ENCODE results near the gene ASPHD1. TPM values are rescaled to one million over a fixed set of nuclear protein-coding genes. Genes with fewer than 3 reads are reported as not detected.
"Not testable (repeated sequence)": the region's sequence is repeated elsewhere in the genome, so short reads cannot be mapped to it uniquely, and the experiment has no call there.

Gene ASPHD1
- polyA plus RNA-seq, 3 donors = 0.47 to 1.3 (median 0.80) TPM

- no peak for DNase-seq (ENCODE audit: extremely low read depth in 1 of 11, low read depth in 9 of 11, low spot score in 4 of 11)
Observed at GRCh38 chr16:29901607-29901945, 1.3 kb downstream of the ASPHD1 start.

DNA sequence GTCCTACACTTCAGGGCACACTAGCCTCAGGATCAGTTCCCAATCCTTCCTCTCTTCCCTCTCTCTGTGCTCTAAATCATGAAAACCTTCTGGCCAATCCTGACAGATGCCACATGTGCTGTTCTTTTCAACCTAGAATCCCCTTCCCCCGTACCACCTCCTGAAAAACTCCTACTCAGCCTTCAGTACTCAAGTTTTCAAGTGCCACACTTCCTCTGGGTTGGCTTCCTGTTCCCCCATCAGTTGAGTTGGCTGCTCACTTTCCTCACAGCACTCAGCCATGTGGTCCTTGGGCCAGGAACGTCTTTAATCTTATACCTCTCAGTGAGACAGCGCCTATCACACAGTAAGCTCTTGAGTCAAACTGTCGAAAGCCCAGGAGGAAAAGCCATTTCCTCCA lies 3.3 kb downstream of the ASPHD1 start:
- DNase-seq (ENCODE audit: extremely low read depth in 1 of 11, low read depth in 9 of 11, low spot score in 4 of 11) = no peak

- DNase-seq (ENCODE audit: extremely low read depth in 1 of 11, low read depth in 9 of 11, low spot score in 4 of 11) = no peak
Observed at GRCh38 chr16:29904947-29905346, 4.7 kb downstream of the ASPHD1 start.

DNA sequence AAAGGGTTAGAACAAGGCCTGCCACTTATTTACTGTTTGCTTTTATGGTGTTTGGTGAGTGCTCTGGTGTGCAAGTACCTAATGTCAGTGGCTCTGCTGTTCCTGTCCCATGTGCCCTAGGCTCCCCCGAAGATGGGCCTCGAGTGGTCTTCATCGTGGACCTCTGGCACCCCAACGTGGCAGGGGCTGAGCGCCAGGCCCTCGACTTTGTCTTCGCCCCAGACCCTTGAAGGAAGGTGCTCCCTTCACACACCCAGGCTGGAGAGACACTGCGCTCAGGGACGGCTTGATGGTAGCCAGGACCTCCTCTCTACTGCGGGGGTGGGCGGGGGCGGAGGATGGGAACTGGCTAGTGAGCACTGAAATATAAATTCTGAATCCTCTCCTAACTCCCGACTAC lies 5.4 kb downstream of the ASPHD1 start:
- no peak for DNase-seq (ENCODE audit: extremely low read depth in 1 of 11, low read depth in 9 of 11, low spot score in 4 of 11)

DNA sequence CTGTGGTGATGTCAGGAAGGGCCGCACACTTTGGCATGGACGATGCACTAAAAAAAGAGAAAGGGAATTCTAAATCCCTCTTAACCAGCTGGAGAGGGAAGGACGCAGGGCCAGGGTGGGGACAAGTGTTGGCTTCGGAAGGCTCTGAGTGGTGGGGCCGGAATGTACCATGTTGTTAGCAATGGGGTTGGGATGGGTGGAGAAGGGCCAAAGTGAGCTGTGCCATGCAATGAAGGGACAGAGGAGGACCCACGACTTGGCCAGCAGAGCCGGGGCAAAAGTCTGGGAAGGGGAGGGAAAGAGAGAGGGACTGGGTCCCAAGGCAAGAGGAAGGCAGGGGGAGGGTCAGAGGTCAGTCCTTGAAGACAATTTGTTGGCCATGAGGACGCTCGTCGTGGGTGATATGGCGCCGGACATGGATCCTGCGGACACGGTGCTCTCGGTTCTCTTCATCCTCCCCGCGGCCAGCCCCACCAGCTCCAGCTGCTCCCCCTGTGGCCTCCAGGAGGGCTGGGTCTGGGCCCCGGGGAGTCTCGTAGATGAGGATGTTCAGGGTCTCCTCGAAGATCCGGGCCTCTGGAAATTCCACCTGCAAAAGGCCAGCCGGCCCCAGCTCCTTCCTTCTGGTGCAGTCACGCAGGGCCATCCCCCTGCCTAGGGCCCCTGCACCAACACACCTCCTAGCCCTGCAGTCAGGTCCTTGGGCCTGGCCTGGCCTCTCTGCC lies 6.4 kb downstream of the ASPHD1 start:
- no peak for DNase-seq (ENCODE audit: extremely low read depth in 1 of 11, low read depth in 9 of 11, low spot score in 4 of 11)

DNA sequence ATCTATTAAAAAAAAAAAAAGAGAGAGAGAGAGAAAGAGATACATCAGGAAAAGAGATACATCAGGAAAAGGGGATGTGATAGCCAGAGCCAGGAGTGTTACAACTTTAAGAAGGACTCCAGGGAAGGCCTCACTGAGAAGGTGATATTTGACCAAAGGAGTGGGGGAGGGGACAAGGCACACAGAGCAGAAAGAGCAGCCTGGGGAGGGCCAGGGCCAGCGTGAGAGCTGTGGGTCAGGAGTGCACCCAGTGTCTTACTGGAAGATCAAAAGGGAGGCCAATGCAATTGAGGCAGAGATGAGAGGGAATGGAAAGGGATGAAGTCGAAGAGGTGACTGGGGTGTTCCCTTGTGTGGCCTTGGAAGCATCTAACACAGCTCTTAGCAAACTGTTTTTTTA lies 7.7 kb downstream of the ASPHD1 start:
- DNase-seq (ENCODE audit: extremely low read depth in 1 of 11, low read depth in 9 of 11, low spot score in 4 of 11) = no peak

GRCh38 chr16:29908719-29909220 lies 8.5 kb downstream of the ASPHD1 start:
- no peak for DNase-seq (ENCODE audit: extremely low read depth in 1 of 11, low read depth in 9 of 11, low spot score in 4 of 11)

- no peak for DNase-seq (ENCODE audit: extremely low read depth in 1 of 11, low read depth in 9 of 11, low spot score in 4 of 11)
Observed at GRCh38 chr16:29909391-29909790, 9.1 kb downstream of the ASPHD1 start.

DNA sequence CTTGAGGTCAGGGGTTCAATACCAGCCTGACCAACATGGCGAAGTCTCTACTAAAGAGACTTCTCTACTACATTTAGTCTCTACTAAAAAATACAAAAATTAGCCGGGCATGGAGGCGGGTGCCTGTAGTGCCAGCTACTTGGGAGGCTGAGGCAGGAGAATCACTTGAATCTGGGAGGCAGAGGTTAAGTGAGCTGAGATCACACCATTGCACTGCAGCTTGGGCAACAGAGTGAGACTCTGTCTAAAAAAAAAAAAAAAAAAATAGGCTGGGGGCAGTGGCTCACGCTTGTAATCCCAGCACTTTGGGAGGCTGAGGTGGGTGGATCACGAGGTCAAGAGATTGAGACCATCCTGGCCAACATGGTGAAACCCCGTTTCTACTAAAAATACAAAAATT lies 9.6 kb downstream of the ASPHD1 start:
- DNase-seq (ENCODE audit: extremely low read depth in 1 of 11, low read depth in 9 of 11, low spot score in 4 of 11) = not testable (repeated sequence)

DNA sequence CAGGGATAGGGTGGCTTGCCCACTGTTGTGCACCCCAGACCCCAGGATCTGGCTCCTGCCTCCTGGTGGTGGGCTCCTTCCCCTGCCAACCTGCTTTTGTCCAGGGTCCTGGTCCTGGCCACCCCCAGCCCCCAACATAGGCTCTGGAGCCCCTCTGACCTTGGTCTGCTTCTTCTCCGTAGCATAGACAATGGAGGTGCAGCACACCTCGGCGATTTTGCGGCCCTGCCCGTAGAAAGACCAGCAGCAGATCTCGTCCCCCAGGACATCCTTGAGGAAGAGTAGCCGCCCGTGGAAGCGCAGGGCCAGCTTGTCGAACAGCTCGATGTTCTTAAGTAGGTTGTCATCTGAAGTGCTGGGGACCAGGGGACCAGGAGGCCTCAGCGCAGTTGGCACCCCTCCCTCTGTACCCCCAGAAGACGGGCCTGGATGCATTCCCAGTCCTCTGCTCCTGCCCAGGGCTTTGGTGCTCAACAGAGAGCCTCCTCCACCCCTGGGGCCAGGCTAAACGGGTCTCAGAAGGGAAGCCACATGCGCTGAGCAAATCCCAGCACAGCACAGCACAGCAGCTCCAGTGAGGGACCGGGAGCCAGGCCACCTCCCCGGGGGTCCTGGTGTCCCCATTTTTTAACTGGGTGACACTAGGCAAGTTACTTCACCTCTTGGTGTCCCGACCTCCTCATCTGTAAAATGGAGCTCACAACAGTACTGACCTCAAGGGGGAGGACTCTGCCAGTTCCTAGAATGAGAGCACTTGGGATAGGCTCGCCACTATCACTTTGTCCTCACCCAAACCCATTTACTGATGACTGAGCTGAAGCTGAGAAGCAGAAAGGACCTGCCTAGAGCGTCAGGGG lies 10.8 kb downstream of the ASPHD1 start:
- no peak for DNase-seq (ENCODE audit: extremely low read depth in 1 of 11, low read depth in 9 of 11, low spot score in 4 of 11)

- no peak for DNase-seq (ENCODE audit: extremely low read depth in 1 of 11, low read depth in 9 of 11, low spot score in 4 of 11)
Observed at GRCh38 chr16:29911676-29912010, 11.4 kb downstream of the ASPHD1 start.

GRCh38 chr16:29912087-29912486 lies 11.8 kb downstream of the ASPHD1 start:
- no peak for DNase-seq (ENCODE audit: extremely low read depth in 1 of 11, low read depth in 9 of 11, low spot score in 4 of 11)

DNA sequence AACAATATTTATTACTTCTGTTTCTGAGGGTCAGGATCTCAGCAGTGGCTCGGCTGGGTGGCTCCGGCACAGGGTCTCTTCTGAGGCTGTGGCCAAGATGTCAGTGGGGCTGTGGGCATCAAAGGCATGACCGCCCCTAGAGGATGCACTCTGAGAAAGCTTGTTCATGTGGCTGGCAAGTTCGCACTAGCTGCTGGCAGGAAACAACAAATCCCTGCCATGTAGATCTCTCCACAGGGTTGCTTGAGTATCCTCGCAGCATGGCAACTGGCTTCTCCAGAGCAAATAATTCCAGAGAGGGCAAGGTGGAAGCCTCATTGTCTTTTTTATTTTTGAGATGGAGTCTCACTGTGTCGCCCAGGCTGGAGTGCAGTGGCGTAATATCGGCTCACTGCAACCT lies 13.2 kb downstream of the ASPHD1 start:
- no peak for DNase-seq (ENCODE audit: extremely low read depth in 1 of 11, low read depth in 9 of 11, low spot score in 4 of 11)

DNA sequence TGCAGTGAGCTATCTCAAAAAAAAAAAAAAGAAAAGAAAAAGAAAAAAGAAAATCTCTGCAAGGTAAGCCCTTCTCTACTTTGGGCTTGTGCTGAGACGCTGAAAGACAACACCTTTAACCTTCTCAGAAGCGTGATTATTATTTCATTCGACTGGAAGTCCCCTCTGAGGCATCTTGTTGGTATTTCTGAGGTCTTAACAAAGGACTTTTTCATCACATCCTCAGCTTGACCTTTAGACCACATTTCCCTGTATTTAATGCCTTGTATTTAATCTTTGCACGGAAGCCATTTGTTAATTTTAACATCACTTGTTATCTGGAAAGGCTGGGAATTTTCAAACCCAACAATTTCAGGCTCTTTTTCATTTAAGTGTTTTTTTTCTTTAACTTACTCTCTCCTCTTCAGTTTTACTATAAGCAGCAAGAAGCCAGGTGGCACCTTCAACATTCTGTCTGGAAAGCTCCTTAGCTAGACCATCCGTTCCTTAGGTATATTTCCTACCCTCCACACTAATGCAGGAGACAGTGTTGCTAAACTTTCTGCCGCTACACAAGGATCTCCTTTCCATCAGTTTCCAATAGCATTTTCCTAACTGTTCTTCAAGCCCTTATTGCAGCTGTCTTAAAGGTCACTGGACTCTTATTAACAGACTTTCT lies 15.4 kb downstream of the ASPHD1 start:
- DNase-seq (ENCODE audit: extremely low read depth in 1 of 11, low read depth in 9 of 11, low spot score in 4 of 11) = no peak

DNA sequence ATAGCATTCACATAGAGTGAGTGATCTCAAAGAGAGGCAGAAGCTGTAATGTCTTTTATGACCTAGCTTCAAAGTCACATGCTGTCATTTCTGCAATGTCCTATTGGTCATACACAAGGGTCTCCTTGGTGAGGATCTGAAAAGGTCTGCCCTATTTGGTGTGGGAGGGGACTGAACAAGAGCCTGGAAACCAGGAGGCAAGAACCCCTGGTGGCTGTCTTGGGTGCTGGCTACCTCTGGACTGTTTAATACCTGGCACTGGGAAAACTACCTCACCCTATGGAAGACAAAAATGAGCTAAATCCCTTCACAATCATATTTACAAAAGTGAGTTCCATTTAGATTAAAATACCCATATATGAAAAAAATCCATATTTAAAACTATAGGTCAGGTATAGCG lies 16.7 kb downstream of the ASPHD1 start:
- no peak for DNase-seq (ENCODE audit: extremely low read depth in 1 of 11, low read depth in 9 of 11, low spot score in 4 of 11)

DNA sequence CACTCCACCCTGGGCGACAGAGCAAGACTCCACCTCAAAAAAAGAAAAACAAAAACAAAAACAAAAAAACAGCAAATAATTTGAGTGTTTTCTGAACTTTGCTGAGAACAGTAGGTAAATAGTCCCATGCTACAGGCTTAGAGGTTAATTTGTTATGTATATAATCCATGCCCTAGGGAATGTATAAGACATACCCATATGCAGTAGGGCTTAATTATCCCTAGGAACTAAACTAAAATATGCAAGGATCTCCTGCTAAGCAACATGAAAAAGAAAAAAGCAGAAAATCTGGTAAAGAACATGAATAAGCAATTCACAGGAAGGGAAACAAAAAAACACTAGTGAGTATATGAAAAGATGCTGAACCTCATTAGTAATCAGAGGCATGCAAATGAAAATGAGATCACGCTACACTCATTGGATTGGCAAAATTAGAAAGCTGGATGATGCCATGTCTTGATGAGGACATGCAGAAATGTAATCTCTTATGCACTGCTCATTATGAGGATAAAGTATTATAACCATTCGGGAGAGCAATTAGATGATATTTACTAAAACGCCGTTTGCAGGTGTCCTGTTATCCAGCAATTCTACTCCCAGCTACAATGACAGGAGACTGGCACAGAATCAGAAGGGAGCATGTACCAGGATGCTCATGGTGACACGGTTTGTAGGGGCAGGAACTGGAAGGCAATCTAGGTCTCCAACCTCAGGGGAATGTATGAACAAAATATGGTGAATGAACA lies 20.2 kb downstream of the ASPHD1 start:
- no peak for DNase-seq (ENCODE audit: extremely low read depth in 1 of 11, low read depth in 9 of 11, low spot score in 4 of 11)

- no peak for DNase-seq (ENCODE audit: extremely low read depth in 1 of 11, low read depth in 9 of 11, low spot score in 4 of 11)
Observed at GRCh38 chr16:29921034-29921385, 20.7 kb downstream of the ASPHD1 start.

DNA sequence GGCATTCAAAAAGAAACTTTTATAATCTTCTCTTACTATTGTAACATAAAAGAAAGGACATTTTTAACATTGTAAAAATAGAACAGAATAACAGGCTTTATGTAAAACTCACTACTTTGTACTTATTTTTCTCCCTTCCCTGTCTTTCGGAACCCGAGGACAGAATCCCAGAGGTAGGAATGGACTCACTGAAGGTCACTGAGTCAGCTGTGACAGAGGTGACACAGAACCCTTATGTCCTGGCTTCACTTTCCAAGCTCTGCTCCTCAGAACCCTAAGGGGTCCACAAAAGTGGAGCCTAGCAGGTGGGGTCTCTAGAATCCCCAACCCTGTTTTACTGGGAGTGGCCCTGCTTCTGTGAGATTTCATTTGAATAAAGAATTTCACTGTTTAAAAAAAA lies 22.0 kb downstream of the ASPHD1 start:
- no peak for DNase-seq (ENCODE audit: extremely low read depth in 1 of 11, low read depth in 9 of 11, low spot score in 4 of 11)

DNA sequence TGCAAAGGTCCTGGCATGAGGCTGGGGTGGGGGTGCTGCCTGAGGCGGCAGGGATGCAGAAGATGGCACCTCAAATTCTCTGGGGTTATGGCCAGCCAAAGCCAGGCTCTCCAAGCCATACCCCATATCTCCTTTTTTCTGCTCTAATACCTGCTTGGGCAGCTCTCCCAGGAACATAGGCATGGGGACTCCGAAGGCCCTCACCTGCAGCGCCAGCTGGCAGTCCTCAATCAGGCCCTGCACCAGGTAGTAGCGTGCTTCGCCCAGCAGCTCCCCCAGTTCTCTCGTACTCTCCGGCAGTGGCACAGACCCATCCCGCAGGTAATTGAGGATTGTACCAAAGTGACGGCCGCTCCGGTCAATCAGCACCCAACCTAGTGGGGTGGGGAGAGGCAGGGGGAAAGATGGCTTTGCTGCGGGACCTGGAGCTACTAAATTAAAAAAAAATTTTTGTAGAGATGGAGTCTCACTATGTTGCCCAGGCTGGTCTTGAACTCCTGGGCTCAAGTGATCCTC lies 22.8 kb downstream of the ASPHD1 start:
- no peak for DNase-seq (ENCODE audit: extremely low read depth in 1 of 11, low read depth in 9 of 11, low spot score in 4 of 11)
